Stimulated activated CD4-positive, alpha-beta T cell treated with anti-CD3 and anti-CD28 coated beads, Interleukin-1b, Interleukin-23, amount 100 ng/mL, for 1 hour (primary cell): ENCODE results near the gene GGA3.
"Not testable (repeated sequence)": the region's sequence is repeated elsewhere in the genome, so short reads cannot be mapped to it uniquely, and the experiment has no call there.

ENCODE experiments used
- DNase-seq, 2 donors: peaks; one replicate each; pipeline ENCODE4 v3.0.0-alpha.2; 2020; ENCODE audit warnings: low read depth in 2 of 2

Gene GGA3

DNA sequence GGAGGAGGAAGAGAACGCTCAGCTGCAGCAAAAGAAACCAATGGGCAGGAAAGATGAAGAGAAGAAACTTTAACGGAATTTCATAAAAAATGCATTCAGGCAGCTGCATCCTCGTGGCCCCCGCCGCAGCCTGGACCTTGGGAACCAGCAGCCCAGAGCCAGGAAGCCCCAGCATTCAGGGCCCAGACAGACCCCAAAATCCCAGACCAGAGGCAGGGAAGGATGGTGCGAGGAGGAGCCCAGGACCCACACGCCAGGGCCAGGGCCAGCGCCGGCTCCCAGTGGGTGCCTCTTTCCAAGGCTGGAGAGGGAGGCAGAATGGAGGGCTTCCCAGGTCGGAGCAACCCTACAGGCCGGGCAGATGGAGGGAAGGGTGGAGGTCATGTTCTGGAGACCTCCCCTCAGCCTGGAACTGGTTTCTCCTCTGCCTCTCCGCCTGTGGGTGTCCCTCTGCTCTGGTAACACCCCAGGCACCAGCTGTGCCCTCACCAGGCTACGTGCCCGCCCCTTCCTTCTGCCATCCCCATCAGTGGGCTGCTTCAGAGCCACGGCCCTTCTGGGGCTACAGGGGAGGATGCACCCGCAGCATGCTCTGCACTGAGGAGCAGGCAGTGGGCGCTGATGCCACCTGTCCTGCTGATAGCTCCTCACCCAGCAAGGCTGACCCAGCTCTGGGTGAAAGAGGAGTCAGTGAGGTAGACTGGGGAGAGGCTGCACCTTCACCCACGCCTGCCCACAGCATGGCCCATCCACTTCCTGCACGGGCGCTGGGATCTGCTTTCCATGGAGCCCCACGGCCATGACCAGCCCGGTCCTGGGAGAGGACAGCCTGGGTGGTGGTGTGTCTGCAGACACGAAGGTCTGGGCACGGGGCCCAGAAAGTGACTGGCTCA, 10.8 kb upstream of the GGA3 start:
- no peak for DNase-seq

DNA sequence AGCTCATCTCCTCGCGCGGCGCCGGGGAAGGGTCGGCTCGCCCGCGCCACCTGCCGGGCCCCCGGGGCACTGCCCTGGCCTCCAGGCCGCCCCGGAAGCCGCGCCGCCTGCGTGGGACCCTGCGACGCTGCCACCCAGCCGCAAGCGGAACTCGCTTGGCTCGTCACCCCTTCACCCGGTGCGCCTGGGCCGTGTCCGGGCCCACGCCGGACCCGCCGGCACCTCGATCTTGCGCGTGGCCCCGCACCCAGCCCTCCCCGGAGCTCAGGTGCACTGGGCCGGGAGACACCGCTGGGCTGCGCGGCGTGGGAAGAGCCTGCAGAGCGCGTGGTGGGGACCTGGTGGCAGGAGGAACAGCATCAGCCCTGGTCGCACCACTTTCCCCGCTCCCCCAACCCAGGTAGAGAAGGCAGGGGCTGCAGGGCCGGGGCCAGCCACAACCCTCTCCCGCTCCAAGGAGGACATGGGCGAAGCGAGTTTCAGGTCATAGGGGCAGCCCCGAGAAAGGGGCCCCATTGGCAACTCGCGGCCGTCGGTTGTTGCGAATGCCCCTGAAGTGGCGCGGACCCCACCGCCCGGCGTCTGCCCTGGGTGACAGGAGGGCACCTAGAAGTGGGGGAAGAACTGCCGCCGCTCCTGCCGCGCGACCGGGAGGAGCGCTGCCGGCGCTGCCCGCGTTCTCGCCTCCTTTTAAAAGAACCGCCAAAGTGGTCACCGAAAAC, 10.0 kb upstream of the GGA3 start:
- DNase-seq: peak; percentile 75 to 81

- no peak for DNase-seq
Measured at GRCh38 chr17:75270966-75271232, 9.5 kb upstream of the GGA3 start, which contains the start of gene MIF4GD. Gene MIF4GD (minus strand): TSS chr17:75271231. CDS start chr17:75270195, 1,036 bp downstream.

DNA sequence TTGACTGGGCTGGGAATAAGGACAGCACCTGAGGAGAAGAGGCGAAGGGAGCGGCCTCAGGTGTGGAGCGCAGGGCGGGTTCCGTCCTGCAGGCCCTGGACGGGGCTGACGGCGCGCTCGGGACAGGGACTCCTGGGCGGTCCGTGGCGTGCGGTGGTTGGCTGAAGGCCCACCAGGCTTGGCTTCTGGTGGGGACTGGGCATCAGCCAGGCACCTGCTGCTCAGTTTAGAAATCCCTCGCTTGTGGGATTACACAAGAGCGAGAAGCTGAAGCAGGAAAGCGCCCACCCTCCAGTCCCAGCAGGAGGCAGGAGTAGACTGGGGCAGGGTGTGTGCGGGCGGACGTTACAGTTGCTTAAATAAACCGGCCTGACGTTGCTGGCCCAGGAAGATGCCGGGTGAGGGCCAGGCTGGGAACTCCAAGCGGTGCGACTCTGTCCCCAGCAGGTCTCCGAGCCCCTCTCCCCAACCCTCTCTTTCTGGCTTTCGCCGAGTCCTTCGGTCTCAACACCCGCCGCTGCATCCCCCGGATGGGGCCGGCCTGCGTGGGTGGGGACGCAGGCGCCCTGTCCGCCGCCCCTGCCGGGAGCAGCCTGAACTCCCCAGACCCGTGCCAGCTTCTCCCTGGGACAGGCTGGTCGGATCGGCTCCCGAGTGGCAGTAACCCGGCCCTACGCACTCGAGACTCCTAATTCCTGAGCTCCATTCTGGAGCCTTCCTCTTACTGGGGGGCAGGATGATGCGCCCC, 9.0 kb upstream of the GGA3 start:
- DNase-seq: no peak

DNA sequence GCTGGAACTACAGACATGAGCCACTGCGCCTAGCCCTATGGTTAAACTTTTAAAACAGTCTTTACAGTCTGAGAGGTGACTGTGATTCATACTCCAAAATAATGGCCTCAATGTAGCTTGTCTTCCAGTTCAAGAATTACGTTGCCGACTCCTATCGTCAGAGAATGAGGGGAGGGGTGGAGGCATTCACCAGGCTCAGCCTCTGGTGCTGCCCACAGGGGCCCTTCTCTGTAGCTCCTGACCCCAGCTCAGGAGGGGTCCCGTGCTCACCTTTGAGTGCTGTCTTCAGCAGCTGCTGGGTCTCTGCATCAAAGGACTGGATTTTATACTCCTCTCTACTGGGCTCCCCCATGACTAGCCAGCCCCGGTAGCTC, 8.4 kb upstream of the GGA3 start:
- DNase-seq: no peak

DNA sequence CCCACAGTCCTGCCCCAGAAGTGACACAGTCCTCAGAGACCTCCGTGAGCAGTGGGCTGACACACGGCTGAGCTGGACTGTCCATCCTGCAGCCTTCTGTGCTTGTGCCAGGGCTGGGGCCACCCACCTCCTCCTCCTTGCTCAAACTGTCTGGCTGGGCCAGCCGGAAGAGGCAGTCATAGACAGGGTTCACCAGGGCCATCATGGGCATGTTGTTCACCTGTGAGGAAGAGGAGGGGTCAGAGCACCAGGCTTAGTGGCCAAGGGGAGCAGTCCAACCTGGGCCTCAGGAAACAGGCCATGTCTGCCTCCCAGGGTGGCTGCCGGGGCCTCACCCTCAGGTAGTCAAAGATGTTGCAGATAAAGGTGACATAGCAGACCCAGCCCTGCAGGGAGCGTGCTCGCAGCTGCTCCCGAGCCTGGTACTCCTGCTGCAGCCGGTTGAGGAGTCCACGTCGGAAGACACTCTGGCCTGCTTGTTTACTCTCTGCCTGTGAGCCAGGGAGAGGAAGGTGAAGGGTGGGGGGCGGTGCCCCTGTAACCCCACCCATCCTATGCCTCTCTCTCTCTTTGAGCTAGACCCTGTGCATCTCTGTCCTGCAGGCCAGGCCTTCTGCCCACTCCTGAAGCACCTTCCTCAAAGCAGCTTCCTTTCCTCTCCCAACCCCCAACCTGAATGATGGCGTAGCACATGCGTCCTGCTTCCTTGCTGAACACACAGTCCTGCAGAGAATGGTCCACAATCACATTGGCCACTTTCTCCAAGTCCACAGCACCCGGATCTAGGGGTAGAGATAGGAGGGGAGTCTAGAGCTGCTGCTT, 6.2 kb upstream of the GGA3 start:
- no peak for DNase-seq

DNA sequence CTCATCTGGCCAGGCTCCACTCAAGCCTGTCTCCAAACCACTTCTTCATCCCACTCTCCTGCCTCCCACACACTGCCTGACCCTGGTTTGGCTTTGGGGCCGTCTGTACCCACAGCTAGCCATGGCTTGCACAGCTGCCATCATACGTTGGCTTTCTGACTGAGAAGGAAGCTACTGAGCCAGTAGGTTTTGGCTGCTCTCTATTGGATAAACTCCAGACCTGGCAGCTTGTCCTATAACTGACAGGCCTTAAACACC, 5.7 kb upstream of the GGA3 start:
- DNase-seq: no peak

DNA sequence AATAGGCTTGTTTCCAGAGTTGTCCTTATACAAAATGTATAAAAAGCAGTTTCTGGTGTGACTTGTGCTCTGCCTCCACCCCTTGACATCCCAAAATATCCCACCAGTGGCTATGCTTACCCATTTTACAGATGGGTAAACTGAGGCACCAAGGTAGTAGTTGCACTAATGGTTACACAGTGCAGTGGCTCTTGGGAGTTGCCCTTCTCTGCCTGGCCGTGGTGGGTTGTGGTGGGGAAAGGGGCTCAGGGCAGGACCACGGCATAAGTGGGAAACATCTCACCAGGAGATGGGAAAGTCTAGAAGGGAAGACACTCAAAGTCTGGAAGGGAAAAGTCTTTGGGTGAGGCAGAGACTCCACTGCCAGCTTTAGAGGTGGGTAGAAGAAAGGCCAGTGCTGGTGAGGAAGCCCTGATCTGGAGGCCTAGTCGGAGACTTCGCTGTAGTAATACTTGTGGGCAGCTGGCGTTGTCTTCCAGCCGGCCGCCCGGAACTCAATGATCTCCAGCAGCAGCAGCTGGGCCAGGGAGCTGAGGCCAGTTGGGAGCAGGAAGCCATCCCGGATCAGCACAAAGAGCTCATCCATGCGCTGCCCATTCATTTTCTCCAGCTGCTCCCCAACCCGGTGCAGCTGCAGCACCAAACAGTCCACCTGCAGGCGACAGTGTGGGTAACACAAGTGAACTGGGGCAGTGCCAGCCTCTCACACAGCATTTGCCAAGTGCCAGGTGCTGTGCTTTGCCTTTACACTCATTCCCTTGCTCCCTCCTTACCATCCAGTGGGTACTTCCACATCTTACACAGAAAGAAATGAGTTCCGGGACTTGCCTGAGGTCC, 5.1 kb upstream of the GGA3 start:
- no peak for DNase-seq

DNA sequence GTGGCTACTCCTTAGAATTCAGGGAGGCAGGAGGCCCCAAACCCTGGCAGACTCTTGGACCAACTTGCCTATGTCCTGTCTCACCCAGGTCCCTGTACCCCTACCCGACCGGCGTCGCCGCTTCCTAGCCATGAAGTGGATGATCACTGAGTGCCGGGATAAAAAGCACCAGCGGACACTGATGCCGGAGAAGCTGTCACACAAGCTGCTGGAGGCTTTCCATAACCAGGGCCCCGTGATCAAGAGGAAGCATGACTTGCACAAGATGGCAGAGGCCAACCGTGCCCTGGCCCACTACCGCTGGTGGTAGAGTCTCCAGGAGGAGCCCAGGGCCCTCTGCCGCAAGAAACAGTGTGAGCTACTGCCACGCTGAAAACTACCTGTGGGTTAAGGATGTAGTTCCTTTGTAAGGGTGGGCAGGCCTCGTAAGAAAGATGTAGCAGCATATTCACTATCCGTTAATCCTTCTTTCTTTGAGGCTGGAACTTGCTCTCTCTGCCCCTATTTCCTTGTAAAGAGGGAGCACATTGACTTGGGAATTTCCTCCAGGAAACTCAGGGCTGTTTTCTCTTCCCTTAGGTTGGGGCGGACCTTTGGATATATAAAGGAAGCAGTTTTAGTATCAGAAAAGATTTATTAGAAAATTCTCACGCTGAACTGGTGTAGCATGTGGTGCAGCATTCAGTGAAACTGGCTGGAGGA, 4.4 kb upstream of the GGA3 start:
- no peak for DNase-seq

- no peak for DNase-seq
Measured at GRCh38 chr17:75263055-75263454, 1.6 kb upstream of the GGA3 start.

GRCh38 chr17:75262112-75262606, 753 bp upstream of the GGA3 start:
- no peak for DNase-seq

DNA sequence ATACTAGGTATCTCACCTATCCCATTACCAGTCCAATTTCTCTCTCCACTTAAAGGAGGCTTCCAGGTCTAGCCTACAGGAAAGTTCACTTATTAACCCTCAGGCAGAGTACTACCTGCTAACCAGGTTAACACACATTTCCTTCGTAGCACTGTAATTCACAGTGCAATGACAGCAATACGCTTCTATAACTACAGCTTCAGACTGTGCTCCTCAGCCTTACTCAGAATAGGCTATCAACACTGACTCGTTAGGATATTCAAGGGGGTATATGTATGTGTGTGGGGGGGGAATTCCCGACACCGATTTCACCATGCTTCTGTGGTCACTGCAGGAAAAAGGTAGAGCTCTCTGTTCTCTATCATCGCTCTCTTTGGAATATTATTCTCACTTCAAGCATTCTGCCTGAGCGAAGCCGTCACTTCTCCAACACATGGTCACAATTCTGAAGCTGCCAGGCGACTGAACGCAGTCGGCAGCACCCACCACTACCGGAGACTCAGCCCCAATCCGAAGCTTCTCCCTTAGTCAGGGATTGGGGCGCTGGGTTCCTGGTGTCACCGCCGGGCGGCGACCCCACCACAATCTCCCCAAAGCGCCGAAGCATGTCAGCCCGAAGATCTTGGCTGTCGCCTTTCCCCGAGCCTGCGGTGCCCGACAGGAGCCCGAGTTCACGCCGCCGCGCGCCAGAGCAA, 618 bp downstream of the GGA3 start:
- DNase-seq: no peak

DNA sequence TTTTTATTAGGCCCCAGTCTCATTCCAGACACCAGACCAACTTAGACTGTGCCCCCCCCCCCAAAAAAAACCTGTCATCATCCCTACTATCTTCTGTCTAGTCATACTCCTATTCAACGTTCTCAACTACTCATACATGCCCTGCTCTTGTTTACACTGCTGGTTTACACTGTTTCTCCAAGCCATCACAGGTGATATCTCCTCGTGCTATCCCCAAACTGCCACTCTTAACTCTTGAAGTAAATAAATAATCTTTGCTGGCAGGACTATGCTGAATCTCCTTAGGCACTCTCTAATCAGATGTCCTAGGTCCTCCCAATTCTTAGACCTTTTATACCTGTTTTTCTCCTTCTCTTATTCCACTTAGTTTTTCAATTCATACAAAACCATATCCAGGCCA, 4.2 kb downstream of the GGA3 start:
- DNase-seq: not testable (repeated sequence)

GRCh38 chr17:75255954-75256698, 5.3 kb downstream of the GGA3 start:
- not testable (repeated sequence) for DNase-seq

- no peak for DNase-seq
Measured at GRCh38 chr17:75252039-75252816, 9.2 kb downstream of the GGA3 start.

DNA sequence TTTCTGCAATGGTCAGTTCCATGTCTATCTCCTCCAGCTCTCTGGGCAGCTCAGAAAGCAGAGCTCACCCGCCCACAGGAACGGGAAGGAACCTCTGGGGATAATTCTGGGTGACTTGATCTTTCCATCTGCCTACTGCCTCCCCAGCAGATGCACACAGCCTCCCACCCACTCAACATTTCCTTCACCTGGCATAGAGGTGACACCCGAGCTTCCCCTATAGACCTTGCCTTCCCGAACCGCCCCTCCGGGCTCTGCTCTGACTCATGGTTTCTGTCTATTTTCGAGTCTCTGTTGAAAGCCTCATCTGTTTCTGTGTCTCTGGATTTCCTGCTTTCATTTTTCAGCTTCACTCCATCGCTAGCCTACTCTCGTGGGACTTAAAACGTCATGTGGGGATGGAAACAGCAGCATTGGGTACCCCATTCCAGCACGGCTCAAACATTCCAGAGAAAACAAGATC, 11.4 kb downstream of the GGA3 start:
- peak; percentile 62 to 66 for DNase-seq

DNA sequence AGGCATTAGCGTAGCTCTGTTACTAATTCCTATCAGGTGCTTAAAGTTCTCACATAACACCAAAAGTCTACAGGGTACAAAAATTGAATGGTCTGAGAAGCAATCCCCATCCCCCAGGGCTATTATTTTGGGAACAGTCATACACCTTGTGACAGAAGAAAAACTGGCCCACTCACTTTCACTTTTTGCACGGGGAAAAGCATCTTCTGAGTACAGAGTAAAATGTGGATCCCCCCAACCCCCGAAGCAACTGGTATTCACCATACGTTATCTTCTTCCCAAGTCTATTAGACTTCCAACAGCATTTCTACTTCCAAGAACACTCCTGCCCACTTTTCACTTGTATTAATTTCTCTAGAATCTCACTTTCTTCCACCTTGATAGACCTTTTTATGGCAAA, 11.8 kb downstream of the GGA3 start:
- DNase-seq: no peak

GRCh38 chr17:75246404-75246803, 15.0 kb downstream of the GGA3 start:
- no peak for DNase-seq
